GM10248 (cell line): ENCODE results near the gene ZSWIM6.
"Not testable (repeated sequence)": the region's sequence is repeated elsewhere in the genome, so short reads cannot be mapped to it uniquely, and the experiment has no call there.

Experiments
- CTCF ChIA-PET: fragments of 300-600 bp; sonication (Branson Sonifier 250); formaldehyde crosslinking; extraction: SDS; loops from one replicate; lab custom pipeline; 2021; ENCODE audit warnings: antibody characterized with exemption; lab: Yijun Ruan, JAX
- POLR2A ChIA-PET: fragments of 350-650 bp; sonication (Branson Sonifier 250); formaldehyde crosslinking; extraction: SDS; loops from one replicate; lab custom pipeline; 2020; ENCODE audit warnings: antibody characterized with exemption; lab: Yijun Ruan, JAX
- DNase-seq: peaks from one replicate; pipeline ENCODE4 v3.0.0; 2012; ENCODE audit errors: extremely low spot score
- TF ChIP-seq, protein P1 (sequence below): IDR thresholded peaks from 2 replicates; pipeline ENCODE4 v1.5.1; 2012; ENCODE audit warnings: mild to moderate bottlenecking, low read depth; ENCODE audit errors: extremely low read depth, missing control alignments, control extremely low read depth

ZSWIM6 gene

DNA sequence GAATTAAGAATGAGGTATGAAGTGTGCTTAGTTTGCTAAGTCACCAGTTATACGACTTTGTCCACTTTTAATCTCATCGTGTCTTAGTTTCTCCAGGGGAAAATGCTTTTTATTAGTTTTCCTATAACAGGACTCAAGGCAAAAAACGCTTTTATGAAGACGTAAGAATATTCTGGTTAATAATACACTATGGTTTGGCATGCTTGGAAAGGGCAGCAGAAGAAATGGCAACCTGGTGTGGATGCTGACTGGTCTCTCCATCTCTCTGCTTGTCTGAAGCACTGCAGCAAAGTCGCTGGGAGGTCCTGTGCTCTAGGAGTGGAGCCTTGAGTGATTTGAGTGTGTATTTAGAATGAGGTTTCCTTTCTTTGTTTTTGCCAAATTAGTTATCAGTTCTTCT lies 78.8 kb downstream of the ZSWIM6 start:
- ChIA-PET CTCF (no interaction called here), POLR2A (no interaction called here)
- no peak for DNase-seq
- TF ChIP-seq, protein P1, sequence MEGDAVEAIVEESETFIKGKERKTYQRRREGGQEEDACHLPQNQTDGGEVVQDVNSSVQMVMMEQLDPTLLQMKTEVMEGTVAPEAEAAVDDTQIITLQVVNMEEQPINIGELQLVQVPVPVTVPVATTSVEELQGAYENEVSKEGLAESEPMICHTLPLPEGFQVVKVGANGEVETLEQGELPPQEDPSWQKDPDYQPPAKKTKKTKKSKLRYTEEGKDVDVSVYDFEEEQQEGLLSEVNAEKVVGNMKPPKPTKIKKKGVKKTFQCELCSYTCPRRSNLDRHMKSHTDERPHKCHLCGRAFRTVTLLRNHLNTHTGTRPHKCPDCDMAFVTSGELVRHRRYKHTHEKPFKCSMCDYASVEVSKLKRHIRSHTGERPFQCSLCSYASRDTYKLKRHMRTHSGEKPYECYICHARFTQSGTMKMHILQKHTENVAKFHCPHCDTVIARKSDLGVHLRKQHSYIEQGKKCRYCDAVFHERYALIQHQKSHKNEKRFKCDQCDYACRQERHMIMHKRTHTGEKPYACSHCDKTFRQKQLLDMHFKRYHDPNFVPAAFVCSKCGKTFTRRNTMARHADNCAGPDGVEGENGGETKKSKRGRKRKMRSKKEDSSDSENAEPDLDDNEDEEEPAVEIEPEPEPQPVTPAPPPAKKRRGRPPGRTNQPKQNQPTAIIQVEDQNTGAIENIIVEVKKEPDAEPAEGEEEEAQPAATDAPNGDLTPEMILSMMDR = no peak

DNA sequence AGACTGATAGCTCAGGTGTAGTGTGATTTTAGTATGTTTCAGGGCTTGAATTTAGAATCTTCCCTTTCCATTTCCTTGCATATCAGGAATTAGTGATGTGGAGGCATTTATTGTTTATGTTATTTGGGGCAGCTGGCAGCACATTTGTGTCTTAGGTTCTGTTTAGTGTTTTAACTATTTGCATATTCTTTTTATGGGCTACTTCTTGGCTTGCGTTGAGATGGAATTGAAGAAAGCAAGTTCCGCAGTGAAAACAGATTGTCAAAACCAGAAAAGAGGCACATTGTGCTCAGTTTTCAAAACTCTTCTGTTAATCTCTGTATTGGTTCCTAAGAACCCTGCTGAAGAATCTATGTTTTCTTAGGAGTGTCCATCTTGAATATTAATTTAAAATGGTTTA lies 80.3 kb downstream of the ZSWIM6 start:
- TF ChIP-seq, protein P1 = no peak
- CTCF ChIA-PET = no interaction called here
- POLR2A ChIA-PET = no interaction called here
- no peak for DNase-seq

DNA sequence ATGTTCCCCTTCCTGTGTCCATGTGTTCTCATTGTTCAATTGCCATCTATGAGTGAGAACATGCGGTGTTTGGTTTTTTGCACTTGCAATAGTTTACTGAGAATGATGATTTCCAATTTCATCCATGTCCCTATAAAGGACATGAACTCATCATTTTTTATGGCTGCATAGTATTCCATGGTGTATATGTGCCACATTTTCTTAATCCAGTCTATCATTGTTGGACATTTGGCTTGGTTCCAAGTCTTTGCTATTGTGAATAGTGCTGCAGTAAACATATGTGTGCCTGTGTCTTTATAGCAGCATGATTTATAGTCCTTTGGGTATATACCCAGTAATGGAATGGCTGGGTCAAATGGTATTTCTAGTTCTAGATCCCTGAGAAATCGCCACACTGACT lies 81.1 kb downstream of the ZSWIM6 start:
- POLR2A ChIA-PET, CTCF ChIA-PET, DNase-seq: not testable (repeated sequence)

DNA sequence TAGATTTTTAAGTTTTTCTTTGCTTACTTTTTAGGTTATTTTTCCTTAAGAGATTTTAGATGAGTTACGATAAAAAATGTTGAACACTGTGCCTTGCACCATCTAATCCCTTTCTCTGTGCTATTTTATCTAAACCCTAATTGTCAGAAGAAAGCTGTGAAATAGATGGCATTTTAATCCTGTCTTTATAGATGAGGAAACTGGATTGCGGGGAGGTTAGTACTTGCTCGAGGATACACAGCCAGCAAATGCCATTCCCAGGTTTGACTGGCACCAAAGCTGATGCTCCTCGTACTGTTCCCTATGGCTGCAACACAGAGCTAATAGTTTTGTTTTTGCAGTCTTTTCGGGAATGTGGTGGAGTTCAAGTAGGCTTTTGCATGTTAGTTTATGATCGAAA lies 82.7 kb downstream of the ZSWIM6 start:
- TF ChIP-seq, protein P1 = no peak
- no peak for DNase-seq
- ChIA-PET POLR2A (no interaction called here), CTCF (no interaction called here)

DNA sequence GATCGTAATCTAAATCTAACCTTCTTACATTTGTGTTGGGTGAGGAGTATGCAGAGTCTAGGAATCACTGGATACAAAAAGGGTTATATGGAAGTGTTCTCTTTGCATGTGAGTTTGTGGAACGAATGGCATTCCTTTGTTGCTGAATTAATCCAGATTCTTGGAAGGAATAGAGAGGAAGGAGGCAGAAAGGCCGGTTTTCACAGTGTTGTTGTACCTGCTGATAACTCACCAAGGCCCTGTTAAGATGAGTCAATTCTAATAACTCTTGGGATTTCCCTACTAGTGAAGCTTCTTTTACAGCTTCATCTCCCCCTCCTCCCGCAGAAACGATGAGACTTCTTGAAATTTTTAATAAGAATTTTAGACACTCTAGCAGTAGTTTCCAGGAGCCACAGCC lies 84.0 kb downstream of the ZSWIM6 start:
- ChIA-PET POLR2A (interaction anchor here (0.7 kb wide), 1 partner anchor 84 kb away, joined by 3 read pairs; the partner anchor contains the start of gene ZSWIM6), CTCF (interaction anchor here (0.9 kb wide), 1 partner anchor 11 kb away, joined by 3 read pairs; no protein-coding TSS in a partner anchor)
- no peak for DNase-seq
- TF ChIP-seq, protein P1 = no peak

DNA sequence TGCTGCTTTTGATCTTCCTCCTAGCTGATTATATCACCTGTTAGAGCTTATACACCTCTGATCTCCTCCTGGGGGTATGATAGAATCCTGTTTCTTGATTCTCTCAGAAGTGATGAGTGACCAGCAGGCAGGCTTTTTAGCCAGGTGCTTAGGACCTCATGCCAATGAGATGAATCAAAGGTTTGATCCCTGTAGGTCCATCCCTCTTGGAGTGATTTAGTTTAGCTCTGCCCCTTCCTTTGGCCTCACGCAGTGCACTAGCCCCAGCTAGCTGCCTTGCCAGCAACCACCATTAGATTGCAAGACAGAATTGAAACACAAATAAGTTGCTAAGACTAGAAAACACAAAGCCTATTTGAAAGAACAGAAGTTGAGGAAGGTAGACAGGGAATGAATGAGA lies 84.4 kb downstream of the ZSWIM6 start:
- CTCF ChIA-PET = interaction anchor here (0.9 kb wide), 1 partner anchor 12 kb away, joined by 3 read pairs; no protein-coding TSS in a partner anchor
- TF ChIP-seq, protein P1 = peak; percentile 1

DNA sequence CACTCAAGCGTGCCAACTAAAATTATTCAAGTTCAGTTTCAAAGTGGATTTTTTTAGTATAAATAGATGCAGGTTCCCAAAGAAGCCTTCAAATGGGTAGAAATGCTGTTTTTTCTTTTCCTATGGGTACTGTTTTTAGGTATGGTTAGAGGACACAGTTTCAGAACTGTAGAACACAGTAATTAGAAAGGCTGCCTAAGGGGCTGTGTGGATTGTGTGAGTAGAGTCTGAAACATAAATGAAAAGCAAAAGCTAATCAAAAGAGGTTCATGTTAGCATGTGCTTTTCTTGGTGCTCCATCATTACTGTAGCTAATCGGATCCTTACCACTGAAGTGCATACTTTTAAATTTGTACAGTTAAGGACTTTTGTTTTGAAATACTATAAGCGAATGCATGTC lies 85.3 kb downstream of the ZSWIM6 start:
- TF ChIP-seq, protein P1 = no peak
- CTCF ChIA-PET = interaction anchor here (1.3 kb wide), 1 partner anchor 8 kb away, joined by 4 read pairs; no protein-coding TSS in a partner anchor
- POLR2A ChIA-PET = no interaction called here
- DNase-seq = no peak

More for the DNA sequence above, 84.4 kb downstream of the ZSWIM6 start:
- no peak for DNase-seq
- POLR2A ChIA-PET = interaction anchor here (0.7 kb wide), 1 partner anchor 85 kb away, joined by 3 read pairs; the partner anchor contains the start of gene ZSWIM6
